GM21786 (cell line): Measurements from ENCODE around the gene SLC30A1.
"Not testable (repeated sequence)": the region's sequence is repeated elsewhere in the genome, so short reads cannot be mapped to it uniquely, and the experiment has no call there.

Experiments
- ATAC-seq: cut with Tn5 transposase; IDR thresholded peaks from one replicate; pipeline ENCODE4 v1.9.1; 2021; ENCODE audit not compliant: unreplicated experiment

Gene SLC30A1

DNA sequence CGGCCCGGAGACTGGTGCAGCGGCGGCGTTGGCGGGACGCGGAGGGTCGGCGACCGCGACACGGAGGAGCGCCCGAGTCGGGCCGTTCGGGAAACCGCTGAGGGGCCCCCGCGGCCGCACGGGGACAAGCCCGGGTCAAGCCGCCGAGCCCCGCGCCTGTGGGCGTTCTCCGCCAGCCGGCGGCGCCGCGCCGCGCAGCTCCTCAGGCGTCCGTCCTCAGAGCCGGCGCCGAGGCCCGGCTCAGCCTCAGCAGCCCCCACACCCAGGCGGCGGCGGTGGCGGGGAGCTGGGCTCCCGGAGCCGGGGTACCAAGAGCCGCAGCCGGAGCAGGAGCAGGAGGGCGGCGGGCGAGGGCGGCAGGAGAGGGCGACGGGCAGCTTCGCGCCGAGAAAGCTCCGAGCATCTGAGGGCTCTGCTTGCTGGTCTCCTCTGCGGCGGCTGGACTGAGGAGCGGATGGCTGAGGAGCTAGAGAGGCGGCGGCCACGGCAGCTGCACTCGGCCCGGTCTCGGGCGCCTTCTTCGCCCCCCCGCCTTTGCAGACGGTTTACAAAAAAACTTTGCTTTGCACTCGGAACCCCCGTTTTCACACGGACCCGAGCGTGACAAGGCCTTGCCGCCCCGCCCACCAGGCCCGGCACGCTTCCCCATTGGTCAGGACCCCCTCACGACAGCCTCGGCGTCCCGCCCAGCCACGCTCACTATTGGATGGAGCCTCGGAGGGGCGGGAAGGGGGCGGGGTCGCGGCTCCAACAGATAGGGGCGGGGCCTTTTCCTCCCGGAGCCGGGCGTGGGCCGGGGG, at the start of gene SLC30A1:
SLC30A1 (minus strand) TSS at position 522 of the 800 bp plus-strand sequence. CDS start 549 bp downstream, outside the sequence.
- peak; percentile 86 for ATAC-seq

GRCh38 chr1:211628417-211628816, 49.5 kb upstream of the SLC30A1 start:
- ATAC-seq, result no peak

GRCh38 chr1:211627259-211627658, 48.3 kb upstream of the SLC30A1 start:
- ATAC-seq, result no peak

- not testable (repeated sequence) for ATAC-seq
Observed at GRCh38 chr1:211625866-211626265, 46.9 kb upstream of the SLC30A1 start.

DNA sequence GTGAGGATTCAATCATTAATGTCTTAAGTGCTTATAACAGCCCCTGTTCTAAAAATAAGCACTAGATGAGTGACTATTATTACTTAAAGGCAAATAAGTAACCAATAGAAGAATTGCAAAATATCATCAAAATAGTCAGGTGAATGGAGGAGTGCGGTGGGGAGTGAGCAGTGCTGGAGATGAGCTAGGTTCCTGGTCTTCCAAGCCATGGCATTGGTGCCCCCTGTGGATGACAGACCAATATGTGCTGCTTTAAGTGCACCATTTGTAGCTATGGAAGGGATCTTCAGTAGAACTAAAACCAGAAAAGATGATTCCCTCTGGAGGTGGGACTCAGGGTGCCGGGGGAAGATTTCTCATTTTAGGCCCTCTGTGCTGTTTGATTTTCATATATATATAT, 46.1 kb upstream of the SLC30A1 start:
- no peak for ATAC-seq

GRCh38 chr1:211623515-211623914, 44.6 kb upstream of the SLC30A1 start:
- no peak for ATAC-seq

DNA sequence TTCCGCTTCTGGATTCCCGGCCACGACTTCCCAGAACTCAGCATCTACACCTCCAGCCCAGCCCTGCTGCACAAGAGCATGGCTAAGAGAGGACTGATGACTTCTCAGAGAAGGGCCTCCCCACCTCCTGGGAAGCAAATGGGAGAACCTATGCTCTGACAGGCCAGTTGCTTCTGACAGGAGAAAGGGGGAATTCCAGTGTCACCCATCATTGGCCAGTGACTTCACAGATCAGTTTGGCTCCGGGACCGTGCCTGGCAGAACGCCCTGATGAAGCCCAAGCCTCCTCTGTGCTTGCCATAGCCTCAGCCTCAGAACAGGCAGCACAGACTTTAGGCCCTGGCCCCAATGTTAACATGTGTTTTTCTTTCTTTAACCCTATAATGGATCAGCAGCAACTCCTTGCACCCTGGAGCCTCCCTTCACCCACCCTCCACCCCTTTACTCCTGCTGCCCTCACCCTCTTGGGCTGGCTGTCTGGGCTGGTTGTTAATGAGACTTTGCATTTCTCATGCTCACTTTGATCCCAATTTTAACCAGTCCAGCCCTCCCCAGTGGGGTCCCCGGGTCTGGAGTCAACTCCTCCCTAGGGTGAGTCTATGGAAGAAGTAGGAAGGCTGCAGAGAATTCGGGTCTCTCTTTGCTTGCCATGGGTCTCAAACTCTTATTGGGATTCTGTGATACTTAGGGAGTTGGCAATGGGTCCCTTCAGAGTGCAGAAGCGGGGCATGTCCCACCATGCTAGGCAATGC, 42.7 kb upstream of the SLC30A1 start:
- ATAC-seq, result no peak

DNA sequence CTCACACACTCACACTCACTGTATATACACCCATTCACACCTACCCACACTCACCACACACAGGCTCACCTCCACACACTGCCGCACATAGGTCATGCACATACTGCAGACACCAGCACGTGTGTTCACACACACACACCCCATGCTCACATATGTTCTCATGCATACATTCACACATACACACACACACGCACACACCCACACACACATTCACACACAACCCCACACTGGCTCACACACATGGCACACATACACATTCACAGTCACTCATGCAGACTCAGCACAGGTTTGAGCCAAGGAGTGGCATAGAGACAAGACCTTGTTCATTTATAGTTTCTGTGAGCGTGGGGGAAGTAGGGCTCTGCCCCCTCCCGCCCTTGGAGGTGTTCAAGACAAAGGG, 41.1 kb upstream of the SLC30A1 start:
- no peak for ATAC-seq

DNA sequence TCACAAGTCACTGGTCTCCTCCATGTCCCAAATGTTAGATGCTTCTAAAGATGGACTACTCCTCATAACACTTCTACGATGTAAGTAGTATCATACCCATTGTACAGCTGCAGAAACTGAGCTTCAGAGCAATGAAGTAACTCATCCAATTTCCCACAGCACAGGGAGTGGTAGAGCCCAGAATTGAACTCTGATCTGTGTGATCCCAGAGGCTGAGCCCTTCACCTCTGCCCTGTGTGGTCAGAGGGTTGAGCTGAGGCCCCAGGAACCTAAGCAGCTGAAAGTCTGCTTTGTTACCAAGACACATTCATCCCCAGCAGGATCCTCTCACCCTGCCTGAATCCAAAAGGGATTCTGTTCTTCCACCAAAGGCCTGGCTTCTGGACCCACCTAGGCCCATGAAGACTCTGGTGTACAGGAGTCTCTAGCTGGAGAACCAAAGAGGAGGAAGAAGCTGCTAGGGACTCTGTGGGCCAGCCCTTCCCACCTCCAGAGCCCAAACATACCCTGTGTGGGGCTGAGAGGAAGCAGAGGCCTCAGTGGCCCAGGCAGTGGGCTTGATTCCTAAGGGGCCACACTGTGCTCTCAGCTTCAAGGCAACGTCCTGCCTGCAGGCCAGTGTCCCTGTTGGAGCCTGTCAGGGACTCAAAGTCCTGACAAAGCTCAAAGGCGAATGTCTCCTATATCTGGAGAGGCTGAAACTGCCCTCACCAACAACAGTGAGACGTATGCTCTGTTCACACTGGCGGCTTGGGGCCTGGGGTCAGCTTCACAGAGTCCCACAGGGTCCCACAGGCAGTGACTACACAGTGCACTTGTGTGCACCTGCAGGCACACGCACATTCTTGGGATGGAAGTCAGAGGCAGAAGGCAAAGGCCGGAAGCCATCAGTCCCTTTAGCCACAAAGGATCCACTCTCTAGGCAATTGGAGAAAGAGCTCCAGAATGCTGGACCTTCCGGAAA, 40.4 kb upstream of the SLC30A1 start:
- no peak for ATAC-seq

GRCh38 chr1:211616965-211617297, 38.0 kb upstream of the SLC30A1 start:
- ATAC-seq, result no peak

GRCh38 chr1:211616231-211616964, 37.4 kb upstream of the SLC30A1 start:
- no peak for ATAC-seq

GRCh38 chr1:211614615-211615014, 35.7 kb upstream of the SLC30A1 start:
- ATAC-seq, result no peak

- no peak for ATAC-seq
Observed at GRCh38 chr1:211613951-211614350, 35.0 kb upstream of the SLC30A1 start.

GRCh38 chr1:211613108-211613947, 34.4 kb upstream of the SLC30A1 start:
- no peak for ATAC-seq

GRCh38 chr1:211612786-211613107, 33.8 kb upstream of the SLC30A1 start:
- no peak for ATAC-seq

DNA sequence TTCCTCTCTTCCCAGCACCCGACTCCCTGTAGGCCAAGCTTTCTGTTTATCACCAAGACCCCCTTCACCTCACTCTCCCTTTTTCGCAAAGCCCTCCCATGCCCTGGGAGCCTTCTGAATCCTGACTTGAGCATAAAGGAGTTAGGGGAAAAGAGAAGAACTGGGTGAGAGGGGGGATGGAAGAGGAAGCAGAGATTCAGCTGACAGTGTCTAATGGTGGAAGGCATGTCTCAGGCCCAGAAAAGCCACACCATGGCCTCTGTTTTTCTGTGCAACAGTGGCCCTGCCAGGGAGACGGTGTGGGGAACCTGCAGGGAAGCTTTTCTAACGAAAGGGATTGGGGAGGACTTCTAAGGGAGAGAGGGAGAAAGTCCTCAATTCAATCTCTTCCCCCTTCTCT, 32.9 kb upstream of the SLC30A1 start:
- ATAC-seq, result no peak

DNA sequence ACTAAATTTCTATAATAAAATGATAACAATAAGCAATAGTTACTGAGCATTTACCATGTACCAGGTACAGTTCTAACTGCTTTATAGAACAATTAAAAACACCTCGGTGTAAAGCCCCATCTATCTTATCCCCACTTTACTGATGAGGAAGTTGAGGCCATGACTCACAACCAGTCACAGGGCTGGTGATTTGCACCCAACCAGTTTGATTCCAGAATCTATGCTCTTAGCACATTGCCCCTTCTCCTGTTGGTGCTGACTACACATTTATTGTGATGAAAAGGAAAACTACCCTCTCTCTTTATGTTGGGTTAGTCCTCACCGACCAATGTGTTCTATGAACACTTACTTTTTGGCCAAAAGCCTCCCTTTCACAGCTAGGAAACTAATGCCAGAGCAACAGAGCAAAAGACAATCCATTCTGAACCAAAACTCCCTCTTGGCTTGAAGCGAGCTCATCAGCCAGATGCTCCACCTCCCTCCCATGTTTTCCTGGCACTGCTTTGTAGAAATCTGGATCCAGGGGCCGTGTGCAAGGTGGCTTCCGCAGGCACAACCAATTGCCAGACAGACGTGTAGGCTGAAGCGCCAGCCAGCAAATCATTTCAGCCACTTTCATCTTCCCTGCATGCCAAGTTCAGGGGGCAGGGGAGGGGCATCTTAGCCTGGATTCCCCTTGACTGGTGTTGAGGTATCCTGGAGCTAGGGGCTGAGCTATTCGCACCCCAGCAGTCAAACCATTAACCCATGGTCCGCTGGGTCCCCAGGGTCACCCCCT, 32.0 kb upstream of the SLC30A1 start:
- no peak for ATAC-seq

GRCh38 chr1:211609120-211610024, 30.4 kb upstream of the SLC30A1 start:
- no peak for ATAC-seq
